MM.1S (cell line): ENCODE data around the gene CORO7.

Experiments
- DNase-seq: peaks from one replicate; pipeline ENCODE4 v3.0.0-alpha.2; 2015
- H2AFZ ChIP-seq: fragments of 300-600 bp; sonication (generic); 2 replicates; pipeline ENCODE4 v1.6.0; 2016; ENCODE audit warnings: antibody characterized with exemption, low read length
- H3F3A ChIP-seq: fragments of 300-600 bp; sonication (generic); 2 replicates; pipeline ENCODE4 v1.6.1; 2016; ENCODE audit warnings: mild to moderate bottlenecking, antibody characterized with exemption, low read length, moderate library complexity, mixed read lengths; ENCODE audit not compliant: insufficient read depth
- H3K27ac ChIP-seq: fragments of 300-600 bp; sonication (generic); 2 replicates; pipeline ENCODE4 v1.5.1; 2016; ENCODE audit warnings: mild to moderate bottlenecking, low read length
- H3K27me3 ChIP-seq: fragments of 300-600 bp; sonication (generic); replicated peaks from 2 replicates; pipeline ENCODE4 v1.6.0; 2016; ENCODE audit warnings: low read length; ENCODE audit not compliant: insufficient read depth
- H3K36me3 ChIP-seq: fragments of 300-600 bp; sonication (generic); replicated peaks from 2 replicates; pipeline ENCODE4 v1.6.1; 2016; ENCODE audit warnings: mild to moderate bottlenecking, low read length, mixed read lengths; ENCODE audit not compliant: insufficient read depth
- H3K4me1 ChIP-seq: fragments of 300-600 bp; sonication (generic); 2 replicates; pipeline ENCODE4 v1.6.1; 2016; ENCODE audit warnings: low read length, mixed read lengths
- H3K4me2 ChIP-seq: fragments of 300-600 bp; sonication (generic); 2 replicates; pipeline ENCODE4 v1.6.0; 2016; ENCODE audit warnings: low read depth, low read length
- H3K4me3 ChIP-seq: fragments of 300-600 bp; sonication (generic); 2 replicates; pipeline ENCODE4 v1.5.1; 2016; ENCODE audit warnings: low read length, mixed read lengths
- H3K79me2 ChIP-seq: fragments of 300-600 bp; sonication (generic); 2 replicates; pipeline ENCODE4 v1.6.1; 2016; ENCODE audit warnings: mixed run types, low read length, mixed read lengths
- H3K9ac ChIP-seq: fragments of 300-600 bp; sonication (generic); 2 replicates; pipeline ENCODE4 v1.6.1; 2016; ENCODE audit warnings: low read length, mixed read lengths
- H3K9me2 ChIP-seq: fragments of 300-600 bp; sonication (generic); replicated peaks from 2 replicates; pipeline ENCODE4 v1.6.1; 2016; ENCODE audit warnings: mild to moderate bottlenecking, low read length, mixed read lengths; ENCODE audit not compliant: insufficient read depth
- H3K9me3 ChIP-seq: fragments of 300-600 bp; sonication (generic); replicated peaks from 2 replicates; pipeline ENCODE4 v1.6.1; 2016; ENCODE audit warnings: mild to moderate bottlenecking, low read length, mixed read lengths; ENCODE audit not compliant: insufficient read depth
- H4K20me1 ChIP-seq: fragments of 300-600 bp; sonication (generic); 2 replicates; pipeline ENCODE4 v1.6.1; 2016; ENCODE audit warnings: mild to moderate bottlenecking, low read length, moderate library complexity, mixed read lengths; ENCODE audit not compliant: insufficient read depth
- CTCF ChIP-seq: fragments of 300-600 bp; sonication (generic); IDR thresholded peaks from 2 replicates; pipeline ENCODE4 v1.5.1; 2016; ENCODE audit warnings: antibody characterized with exemption, low read length, mixed read lengths
- EZH2 ChIP-seq: fragments of 300-600 bp; sonication (generic); optimal IDR thresholded peaks from 2 replicates; pipeline ENCODE3; 2017; ENCODE audit warnings: low read depth, mild to moderate bottlenecking, antibody characterized with exemption, low read length, mixed read lengths
- EZH2phosphoT487 ChIP-seq: fragments of 300-600 bp; sonication (generic); IDR thresholded peaks from 2 replicates; pipeline ENCODE4 v1.6.1; 2018; ENCODE audit warnings: antibody characterized with exemption, low read length

CORO7 gene

GRCh38 chr16:4385066-4385788 is 31.2 kb downstream of the CORO7 start:
- Histone ChIP-seq H3K27ac (no peak overlapping the region), H3K4me1 (no peaks in the 10 kb centered on the region), H3K79me2 (peaks cover 3% of the 10 kb centered on the region; the same call in 1 of the 2 replicates), H3K9ac (no peak overlapping the region), H3K4me2 (no peak overlapping the region), H2AFZ (no peak overlapping the region), H3K36me3 (peaks cover 3% of the 10 kb centered on the region; the same call in 1 of the 2 replicates), H3K9me2 (no peaks in the 10 kb centered on the region), H3K9me3 (no peaks in the 10 kb centered on the region), H3K27me3 (no peaks in the 10 kb centered on the region), H3K4me3 (no peak overlapping the region), H3F3A (no peaks in the 10 kb centered on the region), H4K20me1 (no peaks in the 10 kb centered on the region)
- DNase-seq = no peak
- TF ChIP-seq CTCF = no peak
- no peak for TF ChIP-seq EZH2
- no peak for TF ChIP-seq EZH2phosphoT487

- Histone ChIP-seq H3K9ac (no peak overlapping the region), H3F3A (no peaks in the 10 kb centered on the region), H2AFZ (no peak overlapping the region), H3K36me3 (peaks cover 3% of the 10 kb centered on the region; the same call in 1 of the 2 replicates), H3K4me1 (no peaks in the 10 kb centered on the region), H3K4me3 (no peak overlapping the region), H3K27me3 (no peaks in the 10 kb centered on the region), H3K79me2 (peaks cover under 1% of the 10 kb centered on the region; the same call in 1 of the 2 replicates), H3K27ac (no peak overlapping the region), H3K4me2 (no peak overlapping the region), H3K9me2 (no peaks in the 10 kb centered on the region), H4K20me1 (no peaks in the 10 kb centered on the region), H3K9me3 (no peaks in the 10 kb centered on the region)
- TF ChIP-seq EZH2 (no peak), EZH2phosphoT487 (no peak)
- no peak for DNase-seq
Measured at GRCh38 chr16:4384509-4384942, 31.9 kb downstream of the CORO7 start.

DNA sequence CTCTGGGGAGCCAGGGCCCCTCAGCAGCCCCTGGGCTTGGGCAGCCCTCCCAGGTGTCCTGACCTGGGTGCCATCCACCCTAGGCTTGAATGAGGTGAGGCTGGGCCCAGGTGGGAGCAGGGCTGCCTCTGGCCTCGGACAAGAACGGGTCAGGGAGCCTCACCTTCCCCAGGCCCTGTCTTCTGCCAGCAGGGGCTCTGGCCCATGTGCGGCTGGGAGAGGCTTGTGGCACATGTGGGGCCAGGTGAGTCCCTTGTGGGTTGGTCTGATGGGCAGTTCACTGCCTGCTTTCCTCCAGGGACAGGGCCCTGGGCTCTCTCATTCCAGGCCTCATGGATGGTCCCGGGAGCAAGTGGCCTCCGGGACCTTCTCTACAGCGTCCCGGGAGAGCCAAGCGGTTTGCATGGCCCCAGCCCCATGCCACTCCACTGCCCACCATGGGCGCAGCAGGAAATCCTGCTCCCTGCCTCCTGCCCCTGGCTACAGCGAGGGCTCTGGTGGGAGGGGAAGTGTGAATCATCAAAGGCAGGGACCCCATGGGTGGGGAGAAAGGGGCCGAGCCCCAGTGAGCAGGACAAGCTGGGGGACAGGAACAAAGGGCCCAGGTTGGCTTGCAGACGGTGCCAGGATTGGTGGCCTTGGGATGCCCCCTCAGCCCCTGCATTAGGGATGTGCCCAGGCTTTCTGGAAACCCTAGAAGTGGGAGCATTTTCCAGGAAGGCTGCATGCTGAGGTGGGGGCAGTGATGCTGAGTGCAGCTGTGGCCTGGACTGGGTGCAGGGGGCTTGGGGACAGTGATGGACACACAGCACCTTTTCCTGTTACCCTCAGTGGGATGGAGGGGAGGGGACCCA is 32.6 kb downstream of the CORO7 start:
- no peak overlapping the region for H3K27ac ChIP-seq
- H3K9me2 ChIP-seq = no peaks in the 10 kb centered on the region
- no peaks in the 10 kb centered on the region for H3F3A ChIP-seq
- no peaks in the 10 kb centered on the region for H3K4me1 ChIP-seq
- peaks cover 3% of the 10 kb centered on the region; the same call in 1 of the 2 replicates for H3K36me3 ChIP-seq
- H3K9me3 ChIP-seq = no peaks in the 10 kb centered on the region
- no peak for TF ChIP-seq EZH2
- no peak for TF ChIP-seq CTCF
- no peak for TF ChIP-seq EZH2phosphoT487
- H4K20me1 ChIP-seq = no peaks in the 10 kb centered on the region
- H3K4me3 ChIP-seq = no peak overlapping the region
- no peaks in the 10 kb centered on the region; the same call in 1 of the 2 replicates for H3K79me2 ChIP-seq
- no peak overlapping the region for H2AFZ ChIP-seq
- no peak overlapping the region for H3K9ac ChIP-seq
- H3K4me2 ChIP-seq = no peak overlapping the region
- H3K27me3 ChIP-seq = no peaks in the 10 kb centered on the region
- no peak for DNase-seq
